KBM-7 (cell line): ENCODE results near the gene WDR76.

Experiments used
- DNase-seq: peaks from one replicate; pipeline ENCODE4 v3.0.0-alpha.2; 2015
- in situ Hi-C: fragments of 300-500 bp; cut with MboI; formaldehyde crosslinking; loops from 2 replicates; pipeline ENCODE4 v1.14.3; 2020; ENCODE audit warnings: low sequenced_read_pairs, low pct_unique_long_range_greater_than_20kb, mixed read lengths

Gene WDR76

DNA sequence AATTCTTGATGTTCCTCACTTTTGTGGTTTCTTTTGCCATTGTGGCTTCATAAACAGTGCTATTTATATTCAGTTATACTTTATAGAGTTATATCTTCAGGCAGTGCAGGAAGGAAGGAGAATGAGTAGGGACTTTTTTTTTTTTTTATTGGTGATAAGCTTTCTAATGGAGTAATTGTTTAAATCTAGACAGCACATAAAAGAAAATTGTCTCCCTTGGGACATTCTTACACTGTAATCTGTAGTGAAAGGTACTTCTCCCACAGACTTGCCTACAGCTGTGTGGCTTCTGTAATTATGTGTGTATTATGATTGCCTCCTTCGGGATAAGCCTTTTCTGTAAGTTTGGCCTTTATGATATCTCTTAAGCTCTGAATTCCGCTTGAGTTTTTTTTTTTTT lies 41.6 kb downstream of the WDR76 start:
- in situ Hi-C loops: no loop called here
- no peak for DNase-seq

GRCh38 chr15:43871835-43872234 lies 45.0 kb downstream of the WDR76 start:
- in situ Hi-C loops: no loop called here
- no peak for DNase-seq

GRCh38 chr15:43872416-43873020 lies 45.7 kb downstream of the WDR76 start:
- in situ Hi-C loops: no loop called here
- peak; percentile 49 for DNase-seq

DNA sequence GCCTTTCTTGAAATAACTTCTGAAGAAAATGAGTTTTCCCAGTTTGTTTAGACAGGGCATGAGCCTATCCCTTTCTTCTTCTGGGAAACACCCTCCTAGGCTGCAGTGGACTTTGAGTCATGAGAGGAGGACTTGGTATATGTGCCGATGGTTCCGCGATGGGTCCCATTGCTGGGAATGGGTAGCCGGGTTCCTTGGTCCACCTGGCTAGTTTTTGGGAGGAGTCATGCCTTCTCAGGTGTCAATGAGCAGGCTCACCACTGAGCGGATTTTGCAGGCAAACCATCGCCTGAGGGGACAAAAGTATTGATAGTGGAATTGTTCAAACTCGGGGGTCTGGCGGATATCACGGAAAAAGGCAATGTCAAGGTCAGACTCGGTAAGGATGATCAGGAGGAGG lies 46.8 kb downstream of the WDR76 start:
- in situ Hi-C loops: no loop called here
- DNase-seq: no peak

GRCh38 chr15:43876872-43877271 lies 50.1 kb downstream of the WDR76 start:
- no peak for DNase-seq
- in situ Hi-C loops: loop anchor here (25.0 kb wide), 1 partner anchor 660 kb away; the partner anchor contains the start of gene EIF3J

DNA sequence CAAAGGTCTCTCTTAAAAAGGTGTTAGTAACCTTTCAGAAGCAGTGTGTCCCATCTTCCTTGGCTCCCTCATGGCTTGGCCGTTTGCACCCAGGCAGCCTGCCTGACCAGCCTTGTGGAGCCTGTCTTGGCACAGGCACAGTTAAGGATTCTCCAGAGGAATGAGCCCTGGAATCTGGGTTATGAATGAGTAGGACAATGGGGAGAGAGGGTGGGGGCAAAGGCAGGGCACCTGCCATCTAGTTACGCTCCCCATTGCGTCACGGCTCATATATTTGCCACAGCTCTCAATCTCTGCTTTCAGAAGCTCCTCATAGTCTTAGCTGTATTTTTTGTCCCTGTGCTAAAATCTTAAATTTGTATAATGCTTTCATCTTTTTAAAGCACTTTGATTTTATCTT lies 50.6 kb downstream of the WDR76 start:
- DNase-seq: no peak
- in situ Hi-C loops: loop anchor here (25.0 kb wide), 1 partner anchor 660 kb away; the partner anchor contains the start of gene EIF3J

DNA sequence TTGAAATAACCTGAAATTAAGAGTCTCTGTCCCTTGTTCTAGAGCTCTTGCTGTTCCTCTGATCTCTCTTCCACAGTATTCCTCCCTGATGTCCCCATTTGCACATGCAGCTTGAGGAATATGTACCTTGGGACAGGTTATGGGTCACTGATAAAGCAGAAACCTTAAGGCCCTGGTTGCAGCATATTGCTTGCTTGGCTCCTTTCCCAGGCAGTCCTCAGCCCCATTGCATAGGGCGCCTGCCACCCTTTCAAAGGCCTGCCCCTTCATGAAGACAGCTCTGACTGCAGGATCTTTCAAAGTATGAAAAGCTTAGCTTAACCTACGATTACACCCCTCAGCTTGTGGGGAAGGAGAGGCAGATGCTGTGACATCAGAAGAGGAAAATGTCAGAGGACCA lies 51.6 kb downstream of the WDR76 start:
- in situ Hi-C loops: loop anchor here (25.0 kb wide), 1 partner anchor 659 kb away; the partner anchor contains the start of gene EIF3J
- no peak for DNase-seq

GRCh38 chr15:43879386-43880355 lies 52.9 kb downstream of the WDR76 start:
- in situ Hi-C loops: loop anchor here (25.0 kb wide), 1 partner anchor 658 kb away; the partner anchor contains the start of gene EIF3J
- no peak for DNase-seq

- no peak for DNase-seq
- in situ Hi-C loops: loop anchor here (25.0 kb wide), 1 partner anchor 657 kb away; the partner anchor contains the start of gene EIF3J
These were observed 53.8 kb downstream of the WDR76 start for GRCh38 chr15:43880406-43881194.

GRCh38 chr15:43881245-43881644 lies 54.4 kb downstream of the WDR76 start:
- in situ Hi-C loops: loop anchor here (25.0 kb wide), 1 partner anchor 656 kb away; the partner anchor contains the start of gene EIF3J

DNA sequence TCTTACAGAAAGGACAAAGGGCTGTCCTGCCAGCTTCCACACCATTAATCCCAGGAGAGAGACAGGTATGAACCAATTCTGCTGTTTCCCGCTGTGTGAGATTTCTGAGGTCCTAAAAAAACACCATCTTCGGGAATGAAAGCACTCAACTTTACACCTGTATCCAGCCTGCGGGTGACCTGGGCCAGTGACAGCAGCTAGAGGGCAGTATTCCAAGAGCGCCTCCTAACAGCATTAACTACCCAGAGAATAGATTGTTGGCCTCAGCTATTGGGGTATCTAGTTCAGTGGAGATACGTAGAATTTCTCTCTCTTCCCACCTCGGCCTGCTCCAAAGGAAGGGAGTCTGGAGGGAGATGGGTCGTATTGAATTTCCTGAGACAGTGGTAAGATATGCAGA lies 55.1 kb downstream of the WDR76 start:
- in situ Hi-C loops: loop anchor here (25.0 kb wide), 1 partner anchor 655 kb away; the partner anchor contains the start of gene EIF3J
- peak; percentile 7 for DNase-seq

More at GRCh38 chr15:43881245-43881644, 54.4 kb downstream of the WDR76 start:
- DNase-seq: no peak

GRCh38 chr15:43883571-43883970 lies 56.8 kb downstream of the WDR76 start:
- no peak for DNase-seq
- in situ Hi-C loops: loop anchor here (25.0 kb wide), 1 partner anchor 654 kb away; the partner anchor contains the start of gene EIF3J

- in situ Hi-C loops: loop anchor here (25.0 kb wide), 1 partner anchor 651 kb away; the partner anchor contains the start of gene EIF3J
These were observed 59.8 kb downstream of the WDR76 start for GRCh38 chr15:43886558-43886957.

DNA sequence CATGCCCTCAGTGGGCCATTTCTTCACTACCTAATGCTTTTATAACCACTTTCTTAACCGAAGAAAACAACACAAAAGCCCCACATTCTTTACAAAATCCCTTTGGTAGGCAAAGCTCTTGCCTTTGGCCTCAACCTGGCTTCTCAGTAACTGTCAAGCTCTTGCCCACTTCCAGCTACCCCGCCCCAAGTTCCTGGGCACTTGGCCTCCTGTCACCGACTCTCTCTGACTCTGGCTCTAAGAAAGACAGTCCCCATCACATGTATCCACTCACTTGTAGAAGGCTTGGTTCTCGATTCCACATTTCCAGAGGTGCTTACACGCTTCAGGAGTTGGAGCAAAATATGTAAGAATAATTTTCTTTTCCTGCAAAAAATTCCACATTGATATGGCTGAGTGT lies 61.1 kb downstream of the WDR76 start:
- DNase-seq: no peak
- in situ Hi-C loops: loop anchor here (25.0 kb wide), 1 partner anchor 649 kb away; the partner anchor contains the start of gene EIF3J

More at GRCh38 chr15:43886558-43886957, 59.8 kb downstream of the WDR76 start:
- DNase-seq: no peak

DNA sequence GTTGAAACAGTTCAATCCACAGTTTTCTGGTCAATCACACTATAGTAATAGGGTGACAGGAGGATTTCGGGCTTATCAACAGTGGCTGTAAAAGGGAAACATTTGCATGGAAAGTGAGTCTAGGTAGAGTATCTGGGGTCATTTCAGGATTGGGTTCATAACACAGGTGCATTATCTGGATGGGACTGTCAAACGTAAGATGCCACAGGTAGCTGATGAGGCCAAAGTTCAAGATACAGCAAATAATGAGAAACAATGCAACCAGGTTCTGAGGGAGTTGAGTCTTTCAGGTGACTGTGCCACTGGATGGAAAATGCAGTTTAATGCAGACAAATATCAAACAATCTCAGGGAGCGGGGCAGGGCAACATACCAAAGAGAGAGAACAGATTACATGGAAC lies 62.2 kb downstream of the WDR76 start:
- in situ Hi-C loops: loop anchor here (25.0 kb wide), 1 partner anchor 648 kb away; the partner anchor contains the start of gene EIF3J
- no peak for DNase-seq

DNA sequence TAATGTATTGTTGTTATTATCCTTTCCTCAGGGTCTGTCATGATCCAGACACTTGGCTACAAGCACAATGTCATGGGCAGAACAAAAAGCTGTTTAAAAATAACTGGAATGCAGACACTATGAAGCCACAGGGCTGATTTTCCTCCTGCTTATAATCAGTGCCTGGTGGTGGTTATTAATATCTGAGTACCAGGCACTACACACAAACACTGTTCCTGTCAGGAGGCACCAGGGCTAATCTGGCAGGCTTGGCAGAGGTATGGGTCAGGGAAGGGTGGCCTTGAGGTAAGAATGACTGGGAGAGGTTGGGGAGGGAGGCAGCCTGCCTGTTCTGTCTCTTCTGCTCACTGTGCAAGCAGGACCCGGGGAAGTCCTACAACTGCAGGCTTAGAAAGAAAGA lies 67.2 kb downstream of the WDR76 start:
- in situ Hi-C loops: loop anchor here (25.0 kb wide), 1 partner anchor 643 kb away; the partner anchor contains the start of gene EIF3J

DNA sequence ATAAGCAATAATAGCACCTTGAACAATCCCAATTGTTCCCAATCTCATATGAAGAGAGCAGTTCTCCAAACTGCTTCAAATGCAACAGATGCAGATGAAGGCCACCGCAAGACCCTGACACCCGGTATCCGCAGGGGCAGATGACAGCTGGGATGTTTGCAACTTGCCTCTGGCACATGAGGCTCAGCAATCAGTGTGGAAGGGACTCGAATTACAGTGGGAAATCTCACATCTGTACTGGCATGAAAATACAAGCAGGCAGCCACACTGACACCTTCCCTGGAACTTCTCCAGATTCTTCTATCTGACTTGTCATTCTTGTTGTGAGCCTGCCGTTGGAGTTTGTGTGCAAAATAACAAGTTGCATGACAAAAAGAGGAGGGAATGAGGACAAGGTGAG lies 68.8 kb downstream of the WDR76 start:
- in situ Hi-C loops: loop anchor here (25.0 kb wide), 1 partner anchor 642 kb away; the partner anchor contains the start of gene EIF3J
- DNase-seq: no peak

More for the DNA sequence above, 67.2 kb downstream of the WDR76 start:
- DNase-seq: no peak

DNA sequence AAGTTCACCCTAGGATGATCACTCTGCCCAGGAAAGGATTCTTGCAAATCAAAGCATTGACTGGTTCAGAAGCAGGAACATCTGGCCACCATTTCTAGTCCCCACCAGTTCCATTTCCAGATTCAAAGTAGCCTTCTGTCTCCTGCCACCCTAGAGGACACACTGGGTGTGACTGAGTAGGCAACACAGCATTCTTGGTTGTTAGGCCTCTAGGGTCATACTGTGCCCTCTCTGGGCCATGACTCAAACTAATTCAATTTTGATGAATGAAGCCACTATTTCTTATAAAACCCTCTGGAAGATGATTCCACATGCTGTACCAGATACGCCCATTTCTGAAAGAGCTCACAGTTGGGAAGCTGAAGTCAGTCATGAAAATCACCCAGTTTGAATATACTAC lies 69.7 kb downstream of the WDR76 start:
- no peak for DNase-seq
- in situ Hi-C loops: loop anchor here (25.0 kb wide), 1 partner anchor 641 kb away; the partner anchor contains the start of gene EIF3J
